Esophagus squamous epithelium (tissue), 5 donors: ENCODE results near the gene PMM2. TPM values are rescaled to one million over a fixed set of nuclear protein-coding genes. Genes with fewer than 3 reads are reported as not detected.

Experiments
- DNase-seq: peaks from one replicate; lab custom pipeline; 2025; lab: John Stamatoyannopoulos, UW
- H3K27ac ChIP-seq, 4 donors: fragments of 200-600 bp; sonication (generic); one replicate each; pipeline ENCODE4 v1.5.1; 2016 to 2019; ENCODE audit warnings: mild to moderate bottlenecking in 1 of 4
- H3K27me3 ChIP-seq, 4 donors: fragments of 200-600 bp; sonication (generic); 1 replicate in 3 of 4; 2 replicates in 1 of 4; pipeline versions ENCODE4 v1.5.1 to v1.6.0; 2017 to 2021; ENCODE audit warnings: antibody characterized with exemption in 1 of 4
- H3K36me3 ChIP-seq, 3 donors: fragments of 200-600 bp; sonication (generic); one replicate each; pipeline ENCODE4 v1.5.1; 2016 to 2019
- H3K4me1 ChIP-seq, 3 donors: fragments of 200-600 bp; sonication (generic); one replicate each; pipeline ENCODE4 v1.5.1; 2017 to 2019
- H3K4me3 ChIP-seq, 4 donors: fragments of 200-600 bp; sonication (generic); 1 replicate in 3 of 4; 2 replicates in 1 of 4; pipeline ENCODE4 v1.5.1; 2016 to 2019; ENCODE audit warnings: mild to moderate bottlenecking in 2 of 4, moderate library complexity in 1 of 4
- H3K9me3 ChIP-seq, 3 donors: fragments of 200-600 bp; sonication (generic); one replicate each; pipeline ENCODE4 v1.5.1; 2016 to 2019
- CTCF ChIP-seq, 6 experiments: fragments of 450-650 bp in 4 of 6; fragments of 200-600 bp in 2 of 6; sonication (generic) in 2 of 6; IDR thresholded peaks; one replicate each; pipeline ENCODE4 v1.5.1; 2016 to 2019; ENCODE audit warnings: antibody characterized with exemption in 6 of 6, mild to moderate bottlenecking in 4 of 6, moderate library complexity in 4 of 6
- POLR2A ChIP-seq, 4 donors: fragments of 450-650 bp; IDR thresholded peaks; one replicate each; pipeline ENCODE4 v1.6.1; 2017; ENCODE audit warnings: antibody characterized with exemption in 4 of 4, mild to moderate bottlenecking in 4 of 4, moderate library complexity in 3 of 4
- WGBS, 2 donors: methylation state at CpG; one replicate each; pipeline ENCODE4 v1.1.5; 2018; 5-methylcytosine and 5-hydroxymethylcytosine counted together
- intact Hi-C: fragments of 100-400 bp; cut with DNase I; formaldehyde crosslinking; loops from one replicate; pipeline ENCODE4 v1.15.0; 2022
- total RNA-seq, 4 donors: library from RNA; depleted of rRNA; stranded (reverse); fragments of >200 nt; gene quantifications; one replicate each; pipeline ENCODE4 v1.1.0, GENCODE V29; 2016
- donor health status: DM: yes; HTN: yes; CAD: no.

Gene PMM2
- total RNA-seq, 4 donors from 2014 or later, result 36.3 to 54.3 (median 41.4) TPM

- 26 to 36% methylated on average over 5 to 12 of the region's 16 CpGs for WGBS, 2 donors
- Histone ChIP-seq H3K4me1 (peaks cover 46 to 94% (median 64%) of the 10 kb centered on the region in 3 donors), H3K27ac (peak overlapping the region; percentile 94 to 96 (median 94)), H3K27me3 (no peaks in the 10 kb centered on the region), H3K9me3 (no peaks in the 10 kb centered on the region), H3K36me3 (peaks cover 0 to 6% (median 0%) of the 10 kb centered on the region in 3 donors), H3K4me3 (peak overlapping the region; percentile 65 to 90 (median 80))
- intact Hi-C loops, result no loop called here
- TF ChIP-seq POLR2A (IDR thresholded peaks at IDR 0.05) (no peak), CTCF (IDR thresholded peaks at IDR 0.05) (no peak)
- DNase-seq, result no peak
Measured at GRCh38 chr16:8866884-8867215, 69.2 kb downstream of the PMM2 start.

- Histone ChIP-seq H3K36me3 (peaks cover 0 to 6% (median 0%) of the 10 kb centered on the region in 3 donors), H3K27ac (peak overlapping the region; percentile 94 to 96 (median 94)), H3K9me3 (no peaks in the 10 kb centered on the region), H3K4me3 (peak overlapping the region; percentile 65 to 90 (median 80)), H3K27me3 (no peaks in the 10 kb centered on the region), H3K4me1 (peaks cover 46 to 93% (median 59%) of the 10 kb centered on the region in 3 donors)
- WGBS, 2 donors, result 1 to 4% methylated on average over 18 to 26 of the region's 35 CpGs
- no peak for TF ChIP-seq CTCF (IDR thresholded peaks at IDR 0.05)
- TF ChIP-seq POLR2A (IDR thresholded peaks at IDR 0.05), result no peak
- intact Hi-C loops, result no loop called here
- DNase-seq, result no peak
Measured at GRCh38 chr16:8867216-8867931, 69.7 kb downstream of the PMM2 start.

GRCh38 chr16:8867932-8868415 is 70.3 kb downstream of the PMM2 start:
- TF ChIP-seq POLR2A (IDR thresholded peaks at IDR 0.05) (no peak), CTCF (IDR thresholded peaks at IDR 0.05) (no peak)
- Histone ChIP-seq H3K9me3 (no peaks in the 10 kb centered on the region), H3K36me3 (peaks cover 0 to 6% (median 0%) of the 10 kb centered on the region in 3 donors), H3K27me3 (no peaks in the 10 kb centered on the region), H3K27ac (peak overlapping the region; percentile 94 to 96 (median 94)), H3K4me1 (peaks cover 46 to 87% (median 53%) of the 10 kb centered on the region in 3 donors), H3K4me3 (peak overlapping the region; percentile 65 to 90 (median 80))
- 0% methylated on average over 4 to 14 of the region's 16 CpGs for WGBS, 2 donors
- intact Hi-C loops, result no loop called here
- no peak for DNase-seq

- Histone ChIP-seq H3K4me3 (peak within 1 kb of the TSS; percentile 65 to 90 (median 80)), H3K27ac (peak within 1 kb of the TSS; percentile 94 to 96 (median 94))
- DNase-seq, result peak; percentile 57
Measured at GRCh38 chr16:8868416-8869211, 71.0 kb downstream of the PMM2 start, which contains the start of gene CARHSP1. CARHSP1 (minus strand) TSS chr16:8869006; CDS start chr16:8859328, 9,678 bp downstream.

More at GRCh38 chr16:8868416-8869211, 71.0 kb downstream of the PMM2 start, which contains the start of gene CARHSP1:
- Histone ChIP-seq H3K9me3 (no peaks in the 10 kb centered on the region), H3K4me1 (peaks cover 39 to 81% (median 47%) of the 10 kb centered on the region in 3 donors), H3K36me3 (peaks cover 0 to under 1% (median 0%) of the 10 kb centered on the region in 3 donors), H3K27me3 (no peaks in the 10 kb centered on the region)
- WGBS, 2 donors, result 0% methylated on average over 1 of the region's 83 CpGs; no CpG with 5 or more reads in 1 of the 2 donors
- intact Hi-C loops, result no loop called here
- no peak for TF ChIP-seq CTCF (IDR thresholded peaks at IDR 0.05)
- TF ChIP-seq POLR2A (IDR thresholded peaks at IDR 0.05), result peak in 2 of 4 donors; percentile 63 to 82
